HK-2 (cell line): ENCODE data around the gene CSPG4.
"Not testable (repeated sequence)": the region's sequence is repeated elsewhere in the genome, so short reads cannot be mapped to it uniquely, and the experiment has no call there.

Source experiments
- DNase-seq: peaks from one replicate; pipeline ENCODE4 v3.0.0-alpha.2; 2018; ENCODE audit not compliant: unreplicated experiment

Gene CSPG4

DNA sequence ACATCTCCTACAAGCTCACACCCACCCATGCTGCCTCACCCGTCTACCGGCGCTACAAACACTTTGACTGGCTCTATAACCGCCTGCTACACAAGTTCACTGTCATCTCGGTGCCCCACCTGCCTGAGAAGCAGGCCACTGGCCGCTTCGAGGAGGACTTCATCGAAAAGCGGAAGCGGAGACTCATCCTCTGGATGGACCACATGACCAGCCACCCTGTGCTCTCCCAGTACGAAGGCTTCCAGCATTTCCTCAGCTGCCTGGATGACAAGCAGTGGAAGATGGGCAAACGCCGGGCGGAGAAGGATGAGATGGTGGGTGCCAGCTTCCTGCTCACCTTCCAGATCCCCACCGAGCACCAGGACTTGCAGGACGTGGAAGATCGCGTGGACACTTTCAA lies 62.8 kb downstream of the CSPG4 start:
- no peak for DNase-seq

DNA sequence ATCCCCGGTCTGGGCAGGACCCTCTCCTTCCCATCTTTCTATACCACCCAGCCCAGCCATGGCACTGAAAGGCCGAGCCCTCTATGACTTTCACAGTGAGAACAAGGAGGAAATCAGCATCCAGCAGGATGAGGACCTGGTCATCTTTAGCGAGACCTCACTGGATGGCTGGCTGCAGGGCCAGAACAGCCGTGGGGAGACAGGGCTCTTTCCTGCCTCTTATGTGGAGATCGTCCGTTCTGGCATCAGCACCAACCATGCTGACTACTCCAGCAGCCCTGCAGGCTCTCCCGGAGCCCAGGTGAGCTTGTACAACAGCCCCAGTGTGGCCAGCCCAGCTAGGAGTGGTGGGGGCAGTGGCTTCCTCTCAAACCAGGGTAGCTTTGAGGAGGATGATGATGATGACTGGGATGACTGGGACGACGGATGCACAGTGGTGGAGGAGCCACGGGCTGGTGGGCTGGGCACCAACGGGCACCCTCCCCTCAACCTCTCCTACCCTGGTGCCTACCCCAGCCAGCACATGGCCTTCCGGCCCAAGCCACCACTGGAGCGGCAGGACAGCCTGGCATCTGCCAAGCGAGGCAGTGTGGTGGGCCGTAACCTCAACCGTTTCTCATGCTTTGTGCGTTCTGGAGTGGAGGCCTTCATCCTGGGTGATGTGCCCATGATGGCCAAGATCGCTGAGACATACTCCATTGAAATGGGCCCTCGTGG lies 63.4 kb downstream of the CSPG4 start:
- DNase-seq, result no peak

DNA sequence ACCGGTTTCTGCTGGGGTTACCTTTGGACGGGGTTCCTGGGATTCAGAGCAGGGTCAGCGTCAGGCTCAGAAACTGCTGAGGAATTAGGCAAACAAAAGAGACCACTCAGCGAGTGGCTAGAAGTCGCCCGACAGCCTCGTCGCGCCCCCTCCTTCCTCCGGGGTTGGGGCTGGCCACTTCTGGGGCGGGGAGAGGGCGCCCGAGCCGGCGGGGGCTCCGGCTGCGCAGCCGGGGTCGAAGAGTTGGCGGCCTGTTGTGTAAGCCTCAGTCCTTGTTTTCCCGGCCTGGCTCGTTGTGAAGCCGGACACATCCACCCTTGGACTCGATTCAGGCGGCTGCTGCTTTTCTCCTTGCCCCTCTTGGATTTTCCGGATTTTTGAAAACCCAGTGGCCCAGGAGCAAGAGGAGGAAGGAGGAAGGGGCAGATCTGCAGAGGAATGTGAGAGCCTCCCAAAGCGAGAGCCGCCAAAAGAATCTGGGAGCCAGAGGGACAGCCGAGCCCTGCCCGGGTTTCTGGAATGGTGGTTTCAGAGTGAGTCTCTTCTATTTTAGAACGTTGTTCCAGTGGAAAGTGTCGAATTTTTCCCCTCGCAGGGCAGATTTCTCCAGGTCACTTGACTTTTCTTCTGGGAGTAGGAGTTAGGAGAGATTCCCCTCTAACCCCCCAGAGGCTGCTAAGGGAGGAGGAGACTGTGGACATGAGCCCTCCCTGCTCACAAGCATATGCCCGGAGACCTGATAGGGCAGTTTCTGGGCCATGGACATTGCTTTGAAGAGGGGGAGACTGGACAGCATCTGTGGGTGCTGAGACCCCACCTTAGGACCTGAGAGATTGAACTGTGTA lies 64.3 kb downstream of the CSPG4 start:
- no peak for DNase-seq

DNA sequence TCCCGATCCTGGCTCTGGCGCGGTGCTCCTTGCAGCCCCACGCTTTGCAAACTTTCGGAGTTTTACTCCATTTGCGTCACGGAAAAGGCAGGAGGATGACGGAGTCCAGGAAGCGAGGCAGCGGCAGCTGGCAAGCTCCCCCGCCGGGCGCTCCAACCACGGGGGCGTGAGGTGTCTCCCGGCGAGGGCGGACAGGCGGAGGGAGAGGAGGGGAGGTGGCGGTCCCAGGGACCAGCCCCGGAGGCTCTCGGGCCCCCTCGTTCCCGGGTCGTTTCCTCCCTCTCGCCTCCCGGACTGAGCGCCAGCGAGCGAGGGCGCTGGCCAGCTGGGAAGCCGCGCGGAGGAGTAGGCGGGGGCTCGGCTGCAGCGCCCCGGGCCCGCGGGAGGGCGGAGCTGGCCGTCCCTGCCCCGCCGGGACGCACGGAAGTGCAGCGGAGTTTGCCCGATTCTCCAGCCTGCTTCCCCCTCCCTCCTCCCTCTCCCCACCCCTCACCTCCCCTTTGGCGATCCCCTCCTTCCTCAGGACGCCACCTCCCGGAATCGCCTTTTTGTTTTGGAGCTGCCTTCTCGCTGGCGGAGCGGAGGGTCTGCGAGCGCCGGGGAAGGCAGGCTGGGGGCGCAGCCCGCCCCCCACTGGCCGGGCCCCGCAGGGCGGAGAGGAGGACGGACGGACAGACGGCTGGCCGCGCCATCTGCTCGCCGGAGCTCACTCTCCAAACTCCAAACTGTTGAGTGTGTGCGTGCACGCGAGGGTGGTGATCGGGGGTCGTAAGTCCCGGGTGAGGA lies 65.1 kb downstream of the CSPG4 start, which contains the start of gene SNX33:
Gene SNX33 (plus strand): TSS at position 543 of the 786 bp plus-strand sequence. CDS start 1,191 bp downstream, outside the sequence.
- DNase-seq, result peak; percentile 67

DNA sequence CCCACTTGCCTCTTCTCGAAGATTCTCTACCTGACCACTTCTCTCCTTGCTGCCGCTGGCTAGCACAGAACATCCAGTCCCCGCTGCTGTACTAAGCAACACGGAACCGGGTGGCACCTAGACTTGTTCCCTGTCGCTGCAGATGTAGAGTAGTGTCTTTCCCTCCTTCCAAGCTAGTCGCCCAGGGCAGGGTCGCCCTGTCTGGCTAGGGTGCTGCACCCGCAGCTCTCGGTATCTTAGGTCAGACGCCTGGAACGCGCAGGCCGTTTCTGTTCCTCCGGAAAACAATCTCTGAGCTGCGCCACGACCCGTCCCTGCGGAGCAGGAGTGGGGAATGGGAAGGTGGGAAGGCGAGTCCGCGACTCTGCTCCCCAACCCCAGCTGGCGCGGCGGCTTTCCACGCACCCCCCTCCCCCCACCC lies 65.7 kb downstream of the CSPG4 start:
- no peak for DNase-seq

DNA sequence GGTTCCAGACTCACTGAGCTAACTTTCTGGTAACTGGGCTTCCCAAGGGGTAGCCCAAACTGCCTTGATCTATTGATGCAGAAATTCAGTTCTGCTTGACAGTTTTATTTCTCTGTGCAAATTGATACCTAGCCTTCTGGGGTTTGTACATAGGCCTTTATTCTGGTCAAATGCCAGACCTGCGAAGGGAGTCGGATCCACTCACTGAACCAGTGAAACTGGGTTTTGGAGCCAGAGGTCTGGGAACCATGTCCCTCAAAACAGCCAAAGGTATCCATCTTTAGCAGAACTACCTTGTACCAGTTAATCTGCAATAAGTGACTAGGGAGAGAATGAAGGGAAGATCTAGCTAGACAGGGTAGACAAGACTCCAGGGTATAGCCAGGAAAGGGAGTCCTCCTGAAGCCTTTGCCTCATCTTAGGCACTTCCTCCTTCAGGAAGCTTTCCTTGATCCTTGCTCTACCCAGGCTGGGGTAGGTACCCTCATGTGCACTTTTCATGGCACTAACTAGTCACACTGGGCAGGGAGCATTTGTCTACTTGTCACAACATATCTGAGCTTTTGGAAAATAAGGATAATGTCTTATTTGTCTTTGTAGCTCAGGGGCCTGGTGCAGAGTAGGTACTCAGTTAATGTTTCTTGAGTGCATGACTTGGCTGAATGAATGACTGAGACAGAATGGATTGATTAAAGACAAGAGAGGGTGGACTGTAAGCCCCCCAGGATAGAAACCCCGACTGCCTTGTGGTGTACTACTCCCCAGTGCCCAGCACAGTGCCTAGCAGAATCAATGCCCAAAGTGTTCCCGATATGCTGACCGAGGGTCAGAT lies 66.3 kb downstream of the CSPG4 start:
- no peak for DNase-seq

DNA sequence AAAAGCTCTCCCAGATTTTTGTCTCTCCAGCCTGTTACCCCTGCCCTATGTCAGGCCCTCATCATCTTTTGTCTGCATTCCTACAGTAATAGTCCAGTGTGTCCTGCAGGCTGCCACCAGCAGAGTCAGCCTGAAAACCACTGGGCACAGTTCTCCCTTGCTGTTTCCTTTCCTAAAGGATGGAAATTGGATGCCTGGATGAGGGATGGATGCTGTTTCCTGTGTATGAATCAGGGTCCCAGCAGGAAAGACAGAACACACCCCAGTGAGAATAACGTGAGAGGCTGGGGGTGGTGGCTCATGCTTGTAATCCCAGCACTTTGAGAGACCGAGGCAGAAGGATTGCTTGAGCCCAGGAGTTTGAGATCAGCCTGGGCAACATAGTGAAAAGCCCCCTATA lies 68.3 kb downstream of the CSPG4 start:
- DNase-seq, result no peak

DNA sequence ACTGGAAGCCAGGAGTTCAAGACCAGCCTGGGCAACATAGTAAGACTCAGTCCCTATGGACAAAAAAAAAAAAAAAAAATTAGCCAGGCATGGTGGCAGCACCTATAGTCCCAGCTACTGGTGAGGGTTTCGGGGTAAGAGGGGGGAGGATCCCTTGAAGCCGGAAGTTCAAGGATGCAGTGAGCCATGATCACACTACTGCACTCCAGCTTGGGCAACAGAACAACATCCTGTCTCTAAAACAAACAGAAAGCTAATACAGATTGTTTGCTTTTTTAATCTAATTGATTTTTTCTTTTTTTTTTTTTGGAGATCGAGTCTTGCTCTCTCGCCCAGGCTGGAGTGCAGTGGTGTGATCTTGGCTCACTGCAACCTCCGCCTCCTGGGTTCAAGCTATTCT lies 71.0 kb downstream of the CSPG4 start:
- DNase-seq, result no peak

DNA sequence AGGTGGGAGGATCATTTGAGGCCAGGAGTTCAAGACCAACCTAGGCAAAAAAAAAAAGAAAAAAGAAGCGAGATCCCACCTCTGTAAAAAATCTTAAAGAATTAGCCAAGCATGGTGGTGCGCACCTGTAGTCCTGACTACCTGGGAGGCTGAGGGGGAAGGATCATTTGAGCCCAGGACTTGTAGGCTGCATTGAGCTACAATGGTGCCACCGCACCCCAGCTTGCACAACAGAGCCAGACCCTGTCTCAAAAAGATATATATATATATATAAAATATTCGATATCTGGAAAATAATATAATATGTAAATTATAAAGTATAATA lies 71.5 kb downstream of the CSPG4 start:
- DNase-seq, result no peak

DNA sequence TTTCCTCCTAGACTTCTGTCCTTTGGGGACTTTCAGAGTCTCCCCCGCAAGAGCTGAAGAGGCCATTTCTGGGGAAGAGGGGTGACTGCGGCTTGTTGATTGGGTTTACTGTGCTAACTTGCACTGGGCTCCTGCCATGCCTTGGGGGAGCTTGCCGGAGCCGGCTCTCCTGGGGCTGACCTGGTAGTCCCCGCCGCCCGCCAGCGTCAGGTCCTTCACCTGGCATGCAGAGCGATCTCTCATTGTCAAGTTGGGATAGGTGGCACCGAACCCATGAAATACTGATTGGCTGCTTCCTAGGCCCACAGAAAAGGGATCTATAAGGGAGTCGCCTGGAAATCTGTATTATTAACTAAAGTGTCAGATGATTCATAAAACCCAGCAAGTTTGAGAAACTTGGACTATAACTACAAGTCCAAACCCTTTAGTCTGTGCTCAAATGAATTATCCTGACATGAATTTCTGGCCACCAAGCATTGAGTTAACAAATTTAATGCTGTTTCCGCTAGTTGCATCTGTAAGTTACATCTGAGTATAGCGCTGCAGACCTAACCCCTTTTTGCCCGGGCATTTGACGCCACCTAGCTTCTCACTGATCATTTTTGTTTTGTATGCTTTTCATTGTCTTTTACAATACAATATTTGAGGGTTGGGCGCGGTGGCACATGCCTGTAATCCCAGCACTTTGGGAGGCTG lies 72.0 kb downstream of the CSPG4 start:
- DNase-seq, result peak; percentile 25

DNA sequence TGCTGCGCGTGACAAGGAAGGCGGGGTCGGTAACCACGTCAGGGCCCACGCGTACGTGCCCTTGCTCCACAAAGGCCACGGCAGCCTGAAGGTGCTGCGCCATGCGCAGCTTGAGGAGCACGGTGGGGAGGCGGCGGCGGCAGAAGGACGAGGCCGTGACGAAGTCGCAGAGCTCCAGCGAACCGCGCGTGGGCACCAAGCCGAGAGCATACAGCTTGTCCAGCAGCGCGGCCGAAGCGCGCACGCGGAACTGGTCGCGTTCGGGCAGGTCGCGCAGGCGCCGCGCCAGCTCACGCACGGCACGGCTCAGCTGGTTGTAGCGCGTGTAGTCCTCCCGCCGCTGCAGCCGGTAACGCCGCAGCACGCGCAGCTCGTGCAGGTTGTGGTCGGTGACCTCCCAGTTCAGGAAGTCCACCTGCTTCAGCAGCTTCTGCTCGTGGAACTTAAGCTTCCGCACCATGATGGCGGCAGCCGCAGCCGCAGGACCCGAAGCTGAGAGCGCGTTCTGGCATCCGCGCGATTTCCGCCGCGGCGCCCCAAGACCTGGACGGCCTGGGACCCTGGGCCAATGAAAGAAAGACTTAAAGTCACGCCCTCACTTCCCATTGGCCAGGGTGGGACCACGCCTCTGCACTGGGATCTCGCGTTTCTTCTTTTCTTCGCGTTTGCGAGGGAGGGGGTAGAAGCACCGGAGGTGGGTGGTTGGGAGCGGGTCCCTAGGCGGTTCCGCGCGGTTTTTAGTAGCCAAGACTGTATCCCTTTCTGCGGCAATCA lies 72.8 kb downstream of the CSPG4 start, which contains the start of gene IMP3:
Gene IMP3 (minus strand): TSS at position 516 of the 774 bp plus-strand sequence. CDS start 56 bp downstream, at position 460.
- DNase-seq, result peak; percentile 89

DNA sequence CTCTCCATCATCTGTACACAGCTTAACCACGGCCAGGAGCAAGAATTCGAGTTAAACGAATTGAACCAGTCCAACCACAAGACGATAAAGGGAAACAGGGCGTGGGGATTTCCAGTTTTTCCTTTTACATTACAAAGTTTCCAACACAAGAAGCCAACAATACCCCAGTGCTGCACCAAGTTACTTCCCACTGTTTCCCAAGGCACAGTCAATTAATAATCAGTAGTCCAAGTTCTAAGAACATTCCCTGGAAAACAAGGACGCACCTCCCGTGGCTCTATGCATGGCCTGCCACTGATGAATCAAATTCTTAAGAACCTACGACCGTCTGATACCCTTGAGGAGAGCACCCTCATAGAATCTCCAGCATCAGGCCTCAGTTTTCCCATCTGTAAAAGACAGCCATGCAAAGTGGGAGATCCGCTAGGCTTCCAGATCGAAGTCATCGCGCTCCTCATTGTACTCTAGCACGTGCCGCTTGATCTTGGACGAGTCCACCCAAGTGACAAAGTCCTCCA lies 73.4 kb downstream of the CSPG4 start:
- DNase-seq, result no peak

DNA sequence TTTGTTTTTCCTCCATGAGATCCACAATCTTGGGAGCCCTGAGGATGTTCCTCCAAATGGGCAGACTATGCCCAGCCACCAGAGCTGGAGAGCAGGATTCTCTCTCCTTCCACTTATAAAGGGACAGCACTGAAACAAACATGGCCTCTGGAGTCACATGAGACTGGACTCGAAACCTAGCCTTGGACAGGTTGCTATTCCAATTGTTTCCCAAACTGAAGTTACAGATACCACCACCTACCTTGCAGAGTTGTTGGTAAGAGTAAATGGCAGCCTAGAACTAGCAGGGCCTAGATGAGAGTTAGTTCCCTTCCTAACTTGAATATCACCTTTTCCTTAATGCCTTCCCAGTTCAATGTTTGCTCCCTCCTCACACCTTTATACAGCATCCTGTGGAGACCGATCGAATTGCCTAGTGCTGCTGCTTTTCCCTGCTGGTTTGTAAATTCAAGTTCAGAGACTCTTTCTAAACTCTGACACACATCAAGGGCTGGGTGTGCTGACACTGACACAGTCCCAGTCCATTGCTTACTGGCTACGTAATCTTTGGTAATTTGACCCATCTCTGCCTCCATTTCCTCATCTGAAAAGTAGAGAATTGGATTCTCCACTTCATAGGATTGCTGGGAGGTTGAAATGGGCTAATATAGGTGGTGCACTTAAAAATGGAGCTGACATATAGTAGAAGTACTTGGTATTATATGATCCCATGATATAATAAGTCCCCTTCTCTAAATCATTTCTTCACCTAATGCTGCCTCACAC lies 75.2 kb downstream of the CSPG4 start:
- DNase-seq, result no peak

DNA sequence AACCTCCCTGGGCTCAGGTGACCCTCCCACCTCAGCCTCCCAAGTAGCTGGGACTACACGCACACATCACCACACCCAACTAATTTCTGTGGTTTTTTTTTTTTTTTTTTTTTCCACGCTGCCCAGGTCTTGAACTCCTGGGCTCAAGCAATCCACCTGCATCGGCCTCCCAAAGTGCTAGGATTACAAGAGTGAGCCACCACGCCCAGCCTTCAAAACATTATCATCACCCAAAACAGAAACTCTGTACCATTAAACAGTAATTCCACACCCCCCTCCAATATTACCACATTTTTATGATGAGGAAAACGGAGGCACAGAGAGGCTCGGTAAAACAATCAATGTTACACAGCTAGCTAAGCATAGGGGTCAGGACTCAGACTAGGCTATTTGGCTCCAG lies 76.6 kb downstream of the CSPG4 start:
- DNase-seq, result no peak

DNA sequence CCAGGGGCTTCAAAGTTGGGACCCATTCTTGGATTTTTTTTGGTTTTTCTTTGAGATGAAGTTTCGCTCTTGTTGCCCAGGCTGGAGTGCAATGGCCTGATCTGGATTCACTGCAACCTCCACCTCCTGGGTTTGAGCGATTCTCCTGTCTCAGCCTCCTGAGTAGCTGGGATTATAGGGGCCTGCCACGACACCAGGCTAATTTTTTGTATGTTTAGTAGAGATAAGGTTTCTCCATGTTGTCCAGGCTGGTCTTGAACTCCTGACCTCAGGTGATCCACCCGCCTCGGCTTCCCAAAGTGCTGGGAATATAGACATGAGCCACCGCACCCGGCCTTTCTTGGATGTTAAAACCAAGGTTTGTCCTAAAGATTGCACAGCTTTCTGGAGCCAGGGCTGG lies 78.7 kb downstream of the CSPG4 start:
- not testable (repeated sequence) for DNase-seq

DNA sequence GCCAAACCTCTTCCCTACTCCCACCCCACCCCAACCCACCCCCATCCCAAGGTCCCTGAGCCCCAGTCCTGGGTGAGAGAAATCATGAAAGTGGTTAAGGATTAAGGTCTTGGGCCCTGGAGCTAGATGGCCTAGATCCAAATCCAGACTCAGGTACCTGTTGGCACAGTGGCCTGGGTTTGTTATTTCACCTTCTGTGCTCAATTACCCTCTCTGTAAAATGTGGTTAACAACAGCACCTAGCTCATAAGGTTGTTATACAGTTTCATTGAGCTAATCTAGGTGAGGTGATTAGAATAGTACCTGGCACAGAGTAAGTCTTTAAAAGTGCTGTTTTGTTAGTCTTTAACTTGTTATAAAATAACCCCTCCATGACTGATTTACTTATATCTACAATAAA lies 80.7 kb downstream of the CSPG4 start:
- no peak for DNase-seq

DNA sequence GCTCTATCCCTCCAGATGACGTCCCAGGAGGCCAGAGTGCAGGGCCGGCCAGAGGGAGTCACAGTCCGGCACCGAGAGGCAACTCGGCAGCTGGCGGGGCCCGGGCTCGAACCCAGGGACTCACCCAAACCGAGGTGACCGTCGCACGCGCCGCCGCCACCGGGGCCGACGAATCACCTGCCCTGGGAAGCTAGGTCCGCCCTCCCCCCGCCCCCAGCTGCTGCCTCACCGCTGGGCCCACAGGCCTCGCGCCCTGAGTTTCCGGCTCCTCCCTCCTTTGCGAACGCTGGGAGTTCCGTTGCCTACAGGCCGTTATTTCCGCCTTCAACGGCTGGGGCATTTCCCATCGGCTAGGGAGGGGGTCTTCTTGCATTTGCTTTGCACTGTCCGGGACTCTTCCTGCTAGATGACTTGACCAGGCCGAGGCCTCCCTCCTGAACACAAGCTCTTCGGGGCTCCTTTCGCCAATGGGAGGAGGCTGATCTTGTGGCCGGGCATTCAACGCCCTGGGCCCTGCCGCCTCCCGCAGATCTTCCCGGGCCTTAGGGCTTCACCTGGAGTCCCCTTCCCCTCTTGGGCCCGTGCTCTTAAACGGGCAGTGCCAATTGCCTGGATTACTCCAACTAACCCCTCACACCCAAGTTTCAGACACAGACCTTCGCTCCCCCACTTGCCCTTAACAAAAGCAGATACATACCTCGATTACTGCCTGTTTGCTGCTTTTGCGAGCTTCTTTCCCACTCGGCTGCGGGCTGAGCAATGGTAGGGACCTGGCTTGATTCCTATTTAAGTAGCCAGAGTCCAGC lies 86.9 kb downstream of the CSPG4 start, which contains the start of gene SNUPN:
Gene SNUPN (minus strand): TSS at position 184 of the 806 bp plus-strand sequence. CDS start 4,674 bp downstream, outside the sequence.
- peak; percentile 91 for DNase-seq
